Nephron (organoid): ENCODE measurements around the gene GAL3ST2.
A peak's percentile ranks its signal among the peaks of the same experiment; 100 is the strongest.
"Not testable (repeated sequence)": the region's sequence is repeated elsewhere in the genome, so short reads cannot be mapped to it uniquely, and the experiment has no call there.

Experiments used
- H3K27ac Mint-ChIP-seq, 3 experiments: 2 replicates each; pipeline ENCODE4 v1.8.0; 2020; ENCODE audit warnings: mixed read lengths in 3 of 3, mild to moderate bottlenecking in 2 of 3, moderate library complexity in 1 of 3
- H3K27me3 Mint-ChIP-seq: 2 replicates; pipeline ENCODE4 v1.8.0; 2021; ENCODE audit warnings: low read depth, mild to moderate bottlenecking, moderate library complexity, mixed read lengths
- H3K36me3 Mint-ChIP-seq: 2 replicates; pipeline ENCODE4 v1.8.0; 2020; ENCODE audit warnings: low read depth, mixed read lengths
- H3K4me1 Mint-ChIP-seq: 2 replicates; pipeline ENCODE4 v1.8.0; 2020; ENCODE audit warnings: mixed read lengths
- H3K4me3 Mint-ChIP-seq, 3 experiments: 2 replicates each; pipeline ENCODE4 v1.8.0; 2020; ENCODE audit warnings: mild to moderate bottlenecking in 3 of 3, mixed read lengths in 3 of 3, moderate library complexity in 2 of 3
- H3K9me3 Mint-ChIP-seq: 2 replicates; pipeline ENCODE4 v1.8.0; 2020; ENCODE audit warnings: mixed read lengths
- CTCF ChIP-seq, 3 experiments: fragments of 200-600 bp; sonication (generic); IDR thresholded peaks; one replicate each; pipeline ENCODE4 v1.5.0; 2021; ENCODE audit warnings: antibody characterized with exemption in 3 of 3; ENCODE audit not compliant: unreplicated experiment in 3 of 3

The GAL3ST2 gene

DNA sequence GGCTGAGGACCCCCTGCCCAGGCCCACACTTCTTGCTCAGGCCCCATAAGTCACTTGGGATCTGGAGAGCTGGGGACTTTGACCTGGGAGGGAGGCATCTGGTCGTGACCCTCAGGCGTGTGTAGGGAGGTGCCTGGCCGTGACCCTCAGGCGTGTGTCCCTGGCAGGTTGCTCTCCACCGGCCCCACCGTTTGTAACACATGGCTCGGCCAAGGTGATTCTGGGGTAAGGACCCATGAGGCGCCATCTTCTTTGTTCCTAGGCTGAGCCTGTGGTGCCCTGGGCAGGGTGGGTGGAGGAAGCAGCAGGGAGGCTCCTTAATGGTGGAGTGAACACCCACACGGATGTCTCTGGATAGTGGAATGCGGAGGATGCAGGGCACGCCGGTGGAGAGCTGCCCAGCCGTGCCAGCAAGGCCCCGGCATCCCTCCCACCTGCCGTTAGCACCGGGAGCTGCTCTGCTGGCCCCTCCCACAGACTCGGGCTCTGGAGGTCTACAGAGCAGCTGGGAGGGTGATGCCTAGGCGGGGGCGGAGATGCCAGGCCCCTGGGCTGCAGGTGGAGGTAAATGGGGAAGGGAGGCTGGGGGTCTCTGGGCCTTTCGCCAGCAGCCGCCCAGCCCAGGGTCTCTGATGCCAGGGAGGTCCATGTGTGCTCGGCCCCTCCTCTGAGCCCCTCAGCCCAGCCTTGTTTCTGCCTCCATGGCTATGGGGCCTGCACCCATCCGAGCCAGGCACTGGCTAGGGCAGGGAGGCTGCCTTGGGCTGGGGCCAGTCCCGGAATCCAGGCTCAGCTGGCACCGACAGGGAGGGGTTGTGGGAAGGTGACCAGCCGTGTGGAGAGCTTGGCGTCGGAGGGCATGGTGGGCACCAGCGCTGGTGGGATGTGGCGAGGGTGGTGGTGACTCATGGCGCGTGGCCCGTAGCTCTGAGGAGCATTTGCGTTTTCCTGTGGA, 1.1 kb upstream of the GAL3ST2 start:
- H3K36me3 Mint-ChIP-seq = no peaks in the 10 kb centered on the region
- TF ChIP-seq CTCF (IDR thresholded peaks at IDR 0.05; ENCODE audit: unreplicated experiment in 3 of 3) = no peak
- no peaks in the 10 kb centered on the region for H3K27me3 Mint-ChIP-seq
- H3K9me3 Mint-ChIP-seq = peaks cover 2% of the 10 kb centered on the region
- H3K4me3 Mint-ChIP-seq = no peak overlapping the region
- H3K27ac Mint-ChIP-seq = peak overlapping the region in 1 of 3 experiments; percentile 79
- peaks cover 14% of the 10 kb centered on the region for H3K4me1 Mint-ChIP-seq

- H3K9me3 Mint-ChIP-seq = peaks cover 7% of the 10 kb centered on the region
- TF ChIP-seq CTCF (IDR thresholded peaks at IDR 0.05; ENCODE audit: unreplicated experiment in 3 of 3) = no peak
- no peak overlapping the region for H3K27ac Mint-ChIP-seq
- no peak overlapping the region for H3K4me3 Mint-ChIP-seq
- no peaks in the 10 kb centered on the region for H3K27me3 Mint-ChIP-seq
- H3K4me1 Mint-ChIP-seq = peaks cover 3% of the 10 kb centered on the region
- H3K36me3 Mint-ChIP-seq = no peaks in the 10 kb centered on the region
Measured at GRCh38 chr2:241777170-241777685, 606 bp downstream of the GAL3ST2 start.

DNA sequence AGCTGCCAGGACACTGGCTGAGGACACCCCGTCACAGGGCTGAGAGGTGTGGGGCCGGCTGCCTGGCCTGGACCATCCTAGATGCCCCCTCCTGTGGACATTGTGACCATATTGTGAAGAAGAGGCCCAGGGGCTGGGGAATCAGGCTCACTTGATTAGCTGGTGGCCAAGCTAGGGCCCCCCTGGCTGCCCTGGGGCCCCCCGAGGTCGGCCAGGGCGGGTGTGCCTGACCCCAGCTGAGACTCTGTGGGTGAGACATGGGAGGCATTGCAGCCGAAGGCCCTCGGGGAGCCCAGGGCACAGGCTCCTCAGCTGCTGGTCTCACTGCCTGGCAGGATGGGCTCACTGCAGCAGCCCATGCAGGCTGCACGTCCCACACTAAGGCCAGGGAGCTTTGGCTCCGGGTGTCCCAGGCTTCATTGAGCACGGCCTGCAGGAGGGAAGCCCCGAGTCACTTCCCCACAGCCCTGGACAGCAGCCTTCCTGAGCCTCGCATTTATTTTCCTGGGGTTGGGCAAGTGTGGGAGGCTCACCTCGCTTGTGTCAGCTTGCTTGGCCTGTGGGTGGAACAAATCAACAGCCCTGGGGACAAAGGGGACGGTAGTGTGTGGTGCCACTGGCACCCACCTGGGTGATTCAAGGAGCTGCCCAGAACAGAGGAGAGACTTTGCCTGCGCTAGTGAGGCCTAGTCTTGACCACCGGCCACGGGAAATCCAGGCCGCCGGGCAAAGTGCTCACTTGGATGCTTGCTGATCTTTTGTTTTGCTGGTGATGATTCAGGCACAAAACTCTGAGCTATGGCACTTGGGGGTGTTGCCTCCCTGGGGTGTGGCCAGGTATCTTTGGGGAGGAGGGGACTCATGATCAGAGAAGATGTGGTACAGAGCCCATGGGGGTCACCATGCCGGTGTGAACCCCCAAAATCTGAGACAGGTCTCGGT, 1.3 kb downstream of the GAL3ST2 start:
- Mint-ChIP-seq H3K36me3 (no peaks in the 10 kb centered on the region), H3K27me3 (no peaks in the 10 kb centered on the region), H3K4me3 (no peak overlapping the region), H3K27ac (no peak overlapping the region), H3K9me3 (peaks cover 10% of the 10 kb centered on the region), H3K4me1 (no peaks in the 10 kb centered on the region)
- TF ChIP-seq CTCF (IDR thresholded peaks at IDR 0.05; ENCODE audit: unreplicated experiment in 3 of 3) = no peak

GRCh38 chr2:241780939-241781569, 4.4 kb downstream of the GAL3ST2 start:
- Mint-ChIP-seq H3K9me3 (peaks cover 14% of the 10 kb centered on the region), H3K4me3 (no peak overlapping the region), H3K4me1 (no peaks in the 10 kb centered on the region), H3K27ac (no peak overlapping the region), H3K36me3 (no peaks in the 10 kb centered on the region), H3K27me3 (no peaks in the 10 kb centered on the region)
- no peak for TF ChIP-seq CTCF (IDR thresholded peaks at IDR 0.05; ENCODE audit: unreplicated experiment in 3 of 3)

DNA sequence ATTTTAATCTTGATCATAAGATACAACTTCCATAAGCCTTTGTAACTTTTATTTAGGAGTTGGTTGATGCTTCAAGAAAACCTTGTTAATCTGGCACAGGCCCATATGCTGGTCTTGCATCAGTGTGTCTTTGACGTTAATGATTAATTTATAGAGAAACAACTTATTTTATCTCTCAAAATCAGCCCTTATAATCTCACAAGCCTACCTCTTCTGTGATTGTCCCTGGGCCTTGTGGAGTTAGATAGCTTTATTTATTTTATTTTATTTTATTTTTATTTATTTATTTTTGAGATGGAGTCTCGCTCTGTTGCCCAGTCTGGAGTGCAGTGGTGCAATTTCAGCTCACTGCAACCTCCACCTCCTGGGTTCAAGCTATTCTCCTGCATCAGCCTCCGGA, 5.4 kb downstream of the GAL3ST2 start:
- H3K27me3 Mint-ChIP-seq, H3K27ac Mint-ChIP-seq, H3K4me1 Mint-ChIP-seq, H3K36me3 Mint-ChIP-seq, H3K4me3 Mint-ChIP-seq: not testable (repeated sequence)
- H3K9me3 Mint-ChIP-seq = peaks cover 22% of the 10 kb centered on the region
